SW480 (cell line): ENCODE data around the gene PAWR.
A peak's percentile ranks its signal among the peaks of the same experiment; 100 is the strongest.
"Not testable (repeated sequence)": the region's sequence is repeated elsewhere in the genome, so short reads cannot be mapped to it uniquely, and the experiment has no call there.

Experiments
- DNase-seq: peaks from one replicate; pipeline ENCODE4 v3.0.0-alpha.2; 2016; ENCODE audit warnings: low spot score

Gene PAWR

DNA sequence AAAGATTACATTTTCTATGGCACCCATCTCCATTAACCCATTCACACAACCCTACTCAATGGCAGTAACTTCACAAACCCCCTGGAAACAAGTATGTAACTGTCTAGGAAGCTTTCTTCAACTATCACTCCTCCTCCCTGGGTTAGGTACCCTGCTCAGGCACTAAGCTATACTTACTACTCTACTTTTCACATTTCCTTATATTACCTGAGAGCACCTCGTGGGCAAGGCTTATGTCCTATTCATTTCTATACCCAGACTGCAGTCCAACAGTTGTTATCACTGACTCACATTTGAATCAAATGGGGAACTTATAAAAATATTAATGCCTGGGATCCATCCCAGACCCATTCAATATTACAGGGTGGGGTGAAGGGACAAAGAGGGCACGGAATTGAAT, 4.6 kb downstream of the PAWR start:
- DNase-seq = no peak

DNA sequence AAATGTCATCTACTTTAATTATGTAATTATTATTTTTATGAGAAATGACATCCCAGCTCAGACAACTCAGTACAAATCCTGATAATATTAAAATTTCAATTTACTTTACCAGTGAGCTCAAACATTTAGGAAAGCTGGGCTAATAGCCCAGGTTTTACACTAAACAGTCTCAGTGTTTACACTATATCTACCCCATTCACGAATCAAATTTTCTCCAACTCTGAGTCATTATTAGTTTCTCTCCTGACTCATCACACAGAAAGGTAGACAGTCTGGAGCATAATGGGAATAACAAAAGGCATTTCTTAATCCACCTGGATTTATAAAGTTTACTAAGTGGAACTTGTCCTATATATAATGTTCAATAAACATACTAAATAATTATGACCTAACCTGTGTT, 5.7 kb downstream of the PAWR start:
- peak; percentile 9 for DNase-seq

DNA sequence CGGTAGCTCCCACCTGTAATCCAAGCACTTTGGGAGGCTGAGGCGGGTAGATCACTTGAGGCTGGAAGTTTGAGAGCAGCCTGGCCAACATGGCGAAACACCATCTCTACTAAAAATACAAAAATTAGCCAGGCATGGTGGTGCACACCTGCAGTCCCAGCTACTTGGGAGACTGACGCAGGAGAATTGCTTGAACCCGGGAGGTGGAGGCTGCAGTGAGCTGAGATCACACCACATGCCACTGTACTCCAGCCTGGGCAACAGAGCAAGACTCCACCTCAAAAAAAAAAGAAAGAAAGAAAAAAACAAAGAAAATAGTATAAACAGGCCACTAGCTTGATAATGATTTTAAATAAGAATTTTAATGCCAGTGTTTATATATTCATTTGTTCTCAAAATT, 6.4 kb downstream of the PAWR start:
- not testable (repeated sequence) for DNase-seq

DNA sequence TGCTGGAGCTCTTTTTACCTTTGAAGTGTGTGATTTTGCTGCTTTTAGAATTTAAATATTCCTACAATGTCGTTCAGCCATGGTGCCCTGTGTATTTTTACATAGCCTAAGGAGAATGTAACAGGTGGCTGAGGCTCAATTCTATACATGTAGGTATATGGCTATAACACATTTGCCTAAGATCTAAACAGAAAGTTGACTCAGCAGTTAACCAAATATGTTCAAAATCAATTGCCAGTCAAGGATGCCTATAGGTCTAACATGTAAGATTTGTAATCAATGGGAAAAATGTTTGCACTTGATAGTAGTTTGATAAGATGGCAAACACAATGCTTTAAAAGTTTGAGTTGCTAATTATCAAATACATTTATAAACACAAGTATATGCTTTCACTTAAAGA, 8.2 kb downstream of the PAWR start:
- no peak for DNase-seq

DNA sequence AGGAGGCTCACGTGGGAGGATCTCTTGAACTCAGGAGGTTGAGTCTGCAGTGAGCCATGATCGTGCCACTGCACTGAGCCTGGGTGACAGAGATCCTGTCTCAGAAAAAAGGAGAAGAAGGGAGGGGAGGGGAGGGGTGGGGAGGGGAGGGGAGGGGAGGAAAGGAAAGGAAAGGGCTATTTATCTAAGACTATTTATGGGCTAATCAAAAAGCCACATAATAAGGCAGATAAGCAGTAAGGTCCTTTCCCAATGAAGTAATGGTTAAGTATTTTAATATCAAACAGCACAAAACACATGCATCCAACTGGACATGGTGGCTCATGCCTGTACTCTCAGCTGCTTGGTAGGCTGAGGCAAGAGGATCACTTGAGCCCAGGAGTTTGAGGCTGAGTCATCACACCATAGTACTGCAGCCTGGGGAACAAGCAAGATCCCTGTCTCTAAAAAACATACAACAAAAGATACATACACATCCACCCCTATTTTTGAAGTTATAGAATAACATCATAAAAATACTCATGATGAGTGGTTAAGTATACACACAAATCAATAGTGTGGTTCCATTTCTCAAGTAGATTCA, 9.7 kb downstream of the PAWR start:
- no peak for DNase-seq

DNA sequence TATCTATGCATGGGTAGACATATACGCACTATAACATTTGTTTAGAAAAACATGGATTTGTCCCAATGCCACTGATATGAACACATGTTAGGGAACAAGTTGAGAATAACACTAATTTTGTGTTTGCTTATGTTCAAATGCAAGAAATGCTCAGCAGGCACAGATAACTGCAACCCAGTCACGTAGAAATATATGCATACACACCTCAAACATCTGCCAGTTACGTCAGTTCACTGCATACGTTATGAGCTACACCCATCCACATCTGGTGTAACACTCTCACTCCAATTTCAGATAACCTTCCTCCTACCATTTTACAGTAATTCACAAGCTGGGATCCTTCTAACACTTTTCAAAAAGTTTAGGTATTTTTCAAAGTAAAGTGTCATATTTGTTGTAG, 10.7 kb downstream of the PAWR start:
- DNase-seq = no peak

DNA sequence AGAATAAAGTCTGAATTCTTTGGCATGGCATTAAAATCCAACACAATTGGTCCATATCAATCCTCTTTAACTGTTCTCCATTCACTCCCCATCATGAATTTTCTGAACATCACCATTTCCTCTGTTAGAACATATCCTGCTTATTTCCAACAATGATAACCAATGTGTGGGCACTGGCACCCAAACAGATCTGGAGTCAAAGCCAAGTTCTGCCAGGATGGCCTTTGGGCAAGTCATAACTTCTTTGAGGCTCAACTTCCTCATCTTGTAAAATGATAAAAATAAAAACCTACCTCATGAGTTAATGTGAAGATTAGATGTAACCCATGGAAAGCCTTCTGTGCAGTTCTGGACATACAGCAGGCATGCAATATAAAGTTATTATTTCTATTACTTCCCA, 12.5 kb downstream of the PAWR start:
- DNase-seq = no peak

DNA sequence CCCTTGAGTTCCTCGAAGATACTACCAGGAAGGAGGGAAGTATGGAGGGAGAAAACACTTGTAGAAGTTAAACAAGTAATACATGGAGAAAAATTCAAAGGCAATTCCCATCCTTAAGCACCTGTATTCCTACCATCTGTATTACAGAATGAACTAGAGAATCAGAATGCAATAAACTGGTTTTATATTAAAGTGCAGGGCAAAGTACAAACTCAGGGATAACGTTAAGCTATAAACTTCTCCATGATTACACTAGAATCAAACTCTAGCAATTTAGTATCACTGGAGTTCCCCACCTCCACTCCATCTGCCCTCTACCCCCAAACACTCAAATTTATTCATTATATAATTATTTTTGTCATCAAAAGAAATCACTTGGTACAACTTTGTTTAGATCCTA, 13.1 kb downstream of the PAWR start:
- DNase-seq = no peak

DNA sequence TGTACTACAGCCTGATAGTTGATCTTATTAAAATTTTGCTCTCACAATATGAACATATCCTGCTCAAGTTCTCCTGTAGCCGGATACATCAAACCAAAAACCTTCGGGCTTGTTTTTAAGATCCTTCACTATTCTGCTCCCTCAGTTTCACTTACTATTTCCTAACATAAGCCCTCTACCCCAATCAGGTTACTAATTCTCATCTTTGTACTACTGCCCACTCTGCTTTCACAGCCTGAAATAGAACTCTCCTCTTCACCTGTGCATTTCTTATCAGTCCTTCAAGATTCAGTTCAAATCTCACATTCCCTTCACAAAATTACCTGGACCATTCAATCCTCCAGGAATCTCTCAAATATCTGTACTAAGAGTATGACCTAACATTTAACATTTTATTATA, 14.2 kb downstream of the PAWR start:
- DNase-seq = no peak

DNA sequence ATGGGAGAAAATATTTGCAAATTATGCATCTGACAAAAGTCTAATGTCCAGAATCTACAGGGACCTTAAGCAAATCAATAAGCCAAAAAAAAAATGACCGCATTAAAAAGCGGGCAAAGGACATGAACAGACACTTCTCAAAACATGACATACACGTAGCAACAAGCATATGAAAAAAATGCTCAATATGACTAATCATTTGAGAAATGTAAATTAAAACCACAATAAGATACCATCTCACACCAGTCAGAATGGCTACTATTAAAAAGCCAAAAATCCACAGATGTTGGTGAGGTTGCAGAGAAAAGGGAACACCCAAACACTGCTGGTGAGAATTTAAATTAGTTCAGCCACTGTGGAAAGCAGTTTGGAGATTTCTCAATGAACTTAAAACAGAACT, 16.1 kb downstream of the PAWR start:
- no peak for DNase-seq

DNA sequence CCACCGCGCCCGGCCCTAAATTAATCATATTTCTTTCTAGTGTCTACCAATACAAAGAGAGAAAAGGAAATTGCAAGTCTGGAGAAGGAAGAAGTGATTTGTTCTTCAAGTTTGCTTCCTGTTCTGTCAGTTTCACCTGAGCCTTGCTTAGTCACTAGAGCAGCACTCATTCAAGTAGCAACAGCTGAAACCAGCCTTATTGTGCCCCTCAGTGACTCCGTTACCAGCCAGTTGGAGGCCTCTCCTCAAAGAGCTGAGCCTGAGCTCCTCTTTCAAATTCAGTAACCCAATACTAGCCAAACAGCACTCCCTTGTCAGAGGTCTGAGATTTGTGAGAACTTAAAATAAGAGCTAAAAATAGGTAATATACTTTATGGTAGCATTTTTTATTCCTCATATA, 17.4 kb downstream of the PAWR start:
- DNase-seq = no peak

DNA sequence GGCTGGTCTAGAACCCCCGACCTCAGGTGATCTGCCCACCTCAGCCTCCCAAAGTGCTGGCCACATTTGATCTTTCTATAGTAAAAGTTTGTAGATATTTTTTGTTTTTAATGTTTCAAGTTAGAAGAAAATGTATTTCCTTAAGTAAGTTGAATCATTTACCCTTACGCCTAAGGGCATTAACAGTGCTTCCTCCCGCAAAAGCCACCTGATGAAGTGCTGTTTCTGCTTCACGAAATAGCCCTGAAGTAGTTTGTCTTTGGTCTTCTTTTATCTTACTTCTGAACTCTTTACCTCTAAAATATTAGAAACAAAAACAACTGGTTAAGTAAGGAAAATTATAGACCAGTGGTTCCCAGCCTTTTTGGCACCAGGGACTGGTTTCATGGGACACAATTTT, 22.7 kb downstream of the PAWR start:
- DNase-seq = no peak

DNA sequence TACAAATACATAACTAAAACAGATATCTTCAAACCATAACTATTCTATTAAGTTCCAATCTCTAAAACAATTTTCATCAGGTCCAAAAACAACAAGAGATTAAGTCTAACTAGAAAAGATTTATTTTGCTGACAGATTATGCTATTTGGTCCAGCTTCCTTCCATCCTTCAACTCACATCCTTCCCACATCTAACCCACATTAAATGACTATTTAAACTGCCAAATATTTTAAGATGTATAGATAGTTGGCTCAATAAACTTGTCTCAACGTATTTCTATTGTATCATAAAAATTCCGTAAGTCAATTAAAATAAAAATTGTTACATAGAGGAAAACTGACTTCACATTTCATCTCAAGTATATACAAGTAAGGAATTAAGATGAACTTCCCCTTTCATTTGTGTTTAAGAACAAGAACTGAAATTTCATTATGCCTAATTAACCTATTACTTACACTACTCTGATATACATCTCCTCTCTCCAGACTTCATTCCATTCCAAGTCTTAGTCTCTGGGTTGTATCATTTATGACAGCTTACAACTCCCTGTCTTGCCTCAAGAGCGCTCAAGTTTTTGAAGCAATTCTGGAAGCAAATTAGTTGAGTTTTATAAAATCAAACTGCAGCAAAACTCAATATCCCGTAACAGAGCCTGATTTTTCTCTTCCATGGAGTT, 25.4 kb downstream of the PAWR start:
- no peak for DNase-seq

DNA sequence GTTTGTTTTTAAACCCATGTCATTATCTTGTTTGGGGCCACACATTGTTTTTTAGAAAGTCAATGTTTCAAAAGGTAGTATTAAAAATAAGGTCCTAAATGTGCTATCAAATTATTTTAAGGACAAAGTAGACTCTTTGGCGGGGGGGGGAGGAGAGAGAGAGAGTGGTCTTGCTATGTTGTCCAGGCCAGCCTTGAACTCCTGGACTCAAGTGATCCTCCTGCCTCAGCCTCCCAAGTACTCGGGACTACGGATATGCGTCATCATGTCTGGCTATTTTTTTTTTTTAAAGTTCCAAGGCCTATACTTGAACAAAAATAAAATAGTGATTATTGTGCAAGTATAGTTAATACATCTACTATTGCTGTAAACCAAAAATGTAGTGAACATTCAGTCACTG, 26.2 kb downstream of the PAWR start:
- DNase-seq = no peak

DNA sequence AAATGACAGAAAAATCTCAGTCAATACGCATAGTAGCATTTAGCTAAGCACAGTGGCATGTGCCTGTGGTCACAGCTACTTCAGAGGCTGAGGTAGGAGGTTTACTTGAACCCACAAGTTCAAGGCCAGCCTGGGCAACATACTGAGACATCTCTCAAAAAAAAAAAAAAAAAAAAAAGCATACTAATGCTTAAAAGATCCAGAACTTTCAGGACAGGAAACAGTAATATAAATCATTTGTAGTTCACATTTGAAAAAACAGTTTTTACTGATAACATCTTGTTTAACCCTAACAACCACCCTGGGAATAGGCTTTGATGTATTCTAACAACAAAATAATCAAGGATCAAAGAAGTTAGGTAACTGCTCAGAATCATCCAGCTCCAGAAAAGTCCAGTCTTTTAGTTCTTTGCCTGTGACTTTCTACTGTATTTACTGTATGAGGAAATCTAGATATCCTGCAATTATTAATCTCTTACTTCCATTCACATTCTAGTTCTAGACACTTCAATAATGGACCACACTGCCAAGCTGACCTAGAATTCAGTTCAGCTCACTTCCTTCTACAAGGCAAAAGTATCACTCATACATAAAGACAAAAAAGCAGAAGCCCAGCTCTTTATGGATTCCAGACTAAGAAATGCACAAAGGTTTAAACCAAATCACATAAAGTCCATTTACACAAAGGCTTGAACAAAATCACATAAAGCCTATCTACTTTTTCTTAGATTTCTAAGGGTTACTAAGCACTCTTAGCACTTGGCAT, 28.5 kb downstream of the PAWR start:
- no peak for DNase-seq

DNA sequence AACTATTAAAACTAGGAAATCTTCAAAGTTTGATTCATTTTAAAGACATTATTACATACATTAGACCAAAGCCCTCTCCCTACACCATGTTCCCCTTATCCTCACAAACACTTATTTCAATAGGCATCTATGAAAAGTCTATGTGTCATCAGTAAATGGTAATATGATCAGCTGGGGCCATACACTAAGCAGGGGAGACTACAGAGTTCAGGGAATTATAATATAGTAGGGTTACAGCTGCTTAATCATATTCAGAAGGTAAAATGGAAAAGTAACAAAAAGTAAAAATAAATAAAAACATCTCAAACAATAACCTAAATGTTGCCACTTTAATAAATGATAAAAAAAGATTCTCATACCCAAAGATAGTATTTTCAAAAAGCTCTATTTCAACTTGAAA, 29.1 kb downstream of the PAWR start:
- DNase-seq = no peak

DNA sequence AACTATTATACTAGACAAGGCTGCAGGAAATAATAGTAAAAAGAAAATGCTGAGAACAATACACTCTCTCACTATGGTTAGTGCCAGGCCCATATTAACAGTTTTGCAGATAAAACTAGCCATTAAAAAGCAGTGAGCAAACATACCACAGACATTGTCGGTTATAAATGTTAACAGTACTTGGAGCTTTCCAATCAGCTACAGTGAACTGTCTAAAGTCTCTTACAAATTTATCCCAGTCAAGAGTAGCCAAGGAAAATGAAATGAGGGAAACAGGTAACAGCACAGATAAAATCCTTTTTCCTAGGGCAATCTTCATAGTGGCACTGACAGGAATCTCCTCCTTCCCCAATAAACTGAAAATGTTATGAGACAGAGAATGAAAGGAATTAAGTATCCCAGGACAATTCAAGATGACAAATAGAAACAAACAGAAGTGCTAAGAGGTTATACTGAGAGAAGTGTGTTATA, 30.8 kb downstream of the PAWR start:
- no peak for DNase-seq

DNA sequence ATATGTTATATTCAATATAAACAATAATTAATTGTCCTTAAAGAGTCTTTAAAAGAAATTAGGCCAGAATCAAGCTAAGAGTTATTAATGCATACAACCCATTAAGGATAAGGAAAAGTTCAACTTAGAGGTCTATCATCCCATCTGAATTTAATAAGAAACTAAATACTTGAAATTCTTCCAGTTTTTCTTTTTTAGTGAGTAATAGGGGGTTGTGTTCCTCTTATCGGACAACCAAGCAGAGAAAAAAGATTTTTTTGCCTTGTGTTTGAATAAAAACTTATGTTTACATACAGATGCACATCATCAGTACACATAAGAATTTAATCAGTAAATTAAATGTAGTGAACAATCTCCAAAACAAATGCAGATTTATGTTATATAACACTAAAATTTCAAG, 32.5 kb downstream of the PAWR start:
- no peak for DNase-seq

DNA sequence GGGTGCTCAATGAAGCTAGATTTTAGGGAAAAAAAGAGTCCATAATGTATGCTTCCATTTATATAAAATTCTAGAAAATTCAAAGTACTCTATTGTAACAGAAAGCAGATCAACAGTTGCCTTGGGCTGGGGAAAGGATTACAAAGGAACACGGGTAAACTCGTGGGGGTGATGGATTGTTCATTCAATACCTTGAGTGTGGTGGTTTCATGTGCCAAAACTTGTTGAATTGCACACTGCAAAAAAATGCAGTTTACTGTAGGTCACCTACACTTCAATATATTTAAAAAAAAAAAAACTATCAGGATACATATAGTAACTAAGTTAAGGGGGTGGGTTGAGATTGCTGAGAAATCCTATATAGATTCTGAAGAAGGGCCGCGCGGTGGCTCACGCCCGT, 33.6 kb downstream of the PAWR start:
- no peak for DNase-seq

DNA sequence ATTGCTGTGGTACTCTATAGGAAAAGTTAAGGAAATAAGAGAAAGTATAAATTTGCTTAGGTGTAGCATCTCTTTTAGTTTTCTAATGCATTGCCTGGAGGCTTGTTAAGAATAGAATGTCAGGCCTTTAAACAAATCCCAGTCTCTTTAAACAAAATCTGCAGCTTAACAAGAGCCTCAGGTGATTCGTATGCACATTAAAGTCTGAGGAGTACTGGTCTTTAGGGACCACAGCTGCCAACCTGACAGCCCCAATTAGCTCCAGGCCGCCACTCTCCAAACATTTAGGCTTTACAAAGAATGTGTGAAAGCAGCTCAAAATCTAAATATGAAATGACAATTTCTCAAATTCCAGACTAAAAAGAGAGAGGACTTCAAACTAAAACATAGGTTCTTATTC, 35.7 kb downstream of the PAWR start:
- no peak for DNase-seq

DNA sequence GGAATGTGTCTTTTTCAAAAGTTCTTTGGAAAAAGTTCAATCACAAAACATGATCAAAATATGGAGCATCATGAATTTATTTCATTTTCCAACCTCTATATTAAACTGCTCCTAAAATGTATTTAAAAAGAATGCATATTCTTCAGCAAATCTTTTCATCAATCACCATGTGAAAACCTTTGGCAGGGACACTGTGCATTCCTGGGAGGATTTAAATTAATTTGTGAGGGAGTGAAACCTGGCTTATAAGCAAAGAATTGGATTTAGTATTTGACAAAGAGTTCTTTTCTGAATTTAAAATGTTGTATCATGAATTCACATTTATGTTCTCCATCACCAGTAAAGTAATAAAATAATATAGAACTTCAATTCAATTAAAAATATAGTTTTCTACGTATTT, 38.2 kb downstream of the PAWR start:
- DNase-seq = no peak

DNA sequence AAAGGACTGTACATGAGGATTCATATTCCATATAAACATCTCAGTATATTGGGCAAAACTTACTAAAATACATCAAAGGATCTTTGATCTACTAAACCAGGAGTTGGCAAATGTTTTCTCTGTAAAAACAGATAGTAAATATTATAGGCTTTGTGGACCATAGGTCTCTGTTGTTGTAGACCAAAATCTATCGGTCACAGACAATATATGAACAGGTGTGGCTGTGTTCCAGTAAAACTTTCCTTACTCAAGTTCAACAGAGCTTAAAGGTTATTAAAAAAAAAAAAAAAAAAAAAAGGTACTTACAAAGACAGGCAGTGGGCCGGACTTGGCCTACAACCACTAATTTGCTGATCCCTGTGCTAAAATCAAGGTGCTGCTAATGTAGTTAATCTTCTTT, 40.3 kb downstream of the PAWR start:
- no peak for DNase-seq

DNA sequence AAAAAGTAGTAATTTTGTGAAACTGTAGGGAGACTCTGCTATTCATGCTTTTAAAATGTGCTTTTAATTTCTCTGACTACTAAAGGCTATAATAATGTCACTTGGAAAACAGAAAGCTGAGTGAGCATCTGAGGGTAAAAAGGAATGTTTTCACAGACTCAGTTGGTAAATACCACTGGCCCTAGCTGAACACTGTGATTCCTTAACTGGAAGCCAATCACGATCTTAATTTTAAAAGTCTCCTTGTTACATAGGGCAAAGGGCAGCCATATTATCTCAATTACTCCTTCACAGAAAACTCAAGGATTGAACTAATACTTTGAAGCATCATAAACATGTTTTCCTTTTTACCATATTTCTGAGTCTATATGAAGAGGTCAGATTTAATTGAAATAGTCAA, 41.9 kb downstream of the PAWR start:
- no peak for DNase-seq

DNA sequence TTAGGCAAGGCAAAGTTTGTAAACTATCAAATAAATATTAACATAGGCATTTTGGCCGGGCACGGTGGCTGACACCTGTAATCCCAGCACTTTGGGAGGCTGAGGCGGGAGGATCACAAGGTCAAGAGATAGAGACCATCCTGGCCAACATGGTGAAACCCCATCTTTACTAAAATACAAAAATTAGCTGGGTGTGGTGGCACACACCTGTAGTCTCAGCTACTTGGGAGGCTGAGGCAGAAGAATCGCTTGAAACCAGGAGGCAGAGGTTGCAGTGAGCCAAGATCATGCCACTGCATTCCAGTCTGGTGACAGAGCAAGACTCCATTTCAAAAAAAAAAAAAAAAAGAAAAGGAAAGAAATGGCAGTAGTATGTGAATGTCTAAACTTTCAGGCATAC, 43.9 kb downstream of the PAWR start:
- DNase-seq = not testable (repeated sequence)
